Measurements from ENCODE around the gene FAM210B. TPM values are rescaled to one million over a fixed set of nuclear protein-coding genes. Genes with fewer than 3 reads are reported as not detected.

The FAM210B gene
- total RNA-seq, 2 donors from 2014 or later = 11.5 to 26.2 TPM

DNA sequence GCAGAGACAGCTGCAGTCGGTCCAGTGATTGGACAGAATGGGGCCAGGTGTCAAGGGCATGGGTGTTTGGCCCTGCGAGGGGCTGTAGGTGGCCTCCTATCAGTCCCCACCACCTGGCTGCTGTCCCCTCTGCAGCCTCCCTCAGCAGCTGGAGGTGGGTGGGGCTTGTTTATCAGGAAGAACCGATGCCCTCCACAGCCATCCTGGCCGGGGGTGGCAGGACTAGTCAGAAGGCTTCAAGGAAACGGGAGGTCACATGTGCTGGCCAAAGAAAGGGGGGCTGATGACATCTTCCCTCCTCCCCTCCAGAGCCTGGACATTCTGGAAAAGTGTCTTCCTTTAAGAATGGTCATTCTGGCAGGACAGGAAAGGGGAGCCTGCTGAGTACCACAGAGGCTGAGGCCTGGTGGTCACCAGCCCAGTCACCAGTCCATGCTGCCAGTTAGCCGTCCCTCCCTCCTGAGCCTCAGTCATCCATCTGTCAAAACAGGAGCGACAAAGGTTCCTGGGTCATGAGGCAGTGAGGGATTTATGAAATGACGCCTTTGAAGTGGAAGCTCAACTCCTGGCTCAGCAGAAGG is 4.1 kb downstream of the FAM210B start:
- intact Hi-C loops (cut with DNase I) = no loop called here
- Histone ChIP-seq H3K27ac (no peak overlapping the region), H3K4me3 (no peak overlapping the region), H3K4me1 (peaks cover 15% of the 10 kb centered on the region), H3K36me3 (replicated peaks in 1 of 2; ENCODE audit: insufficient read depth in 1 of 2, low read depth in 2 of 2) (peaks cover 0 to 9% of the 10 kb centered on the region in 2 donors), H3K9me3 (no peaks in the 10 kb centered on the region), H3K27me3 (no peaks in the 10 kb centered on the region)
- DNase-seq (no peak), ATAC-seq (no peak)
- WGBS, 2 donors = 57 to 78% methylated on average over 5 to 8 of the region's 8 CpGs
- TF ChIP-seq POLR2A (IDR thresholded peaks at IDR 0.05) = no peak
- no peak for TF ChIP-seq CTCF (IDR thresholded peaks at IDR 0.05)

- H3K4me3 ChIP-seq = no peak overlapping the region
- H3K27me3 ChIP-seq = no peaks in the 10 kb centered on the region
- H3K4me1 ChIP-seq = peaks cover 15% of the 10 kb centered on the region
- intact Hi-C loops (cut with DNase I) = no loop called here
- peaks cover 0 to 9% of the 10 kb centered on the region in 2 donors for H3K36me3 ChIP-seq (replicated peaks in 1 of 2; ENCODE audit: insufficient read depth in 1 of 2, low read depth in 2 of 2)
- WGBS, 2 donors = 87 to 95% methylated on average over 6 of the region's 6 CpGs
- DNase-seq (no peak), ATAC-seq (no peak)
- no peak overlapping the region for H3K27ac ChIP-seq
- TF ChIP-seq POLR2A (IDR thresholded peaks at IDR 0.05) = no peak
- TF ChIP-seq CTCF (IDR thresholded peaks at IDR 0.05) = no peak
- no peaks in the 10 kb centered on the region for H3K9me3 ChIP-seq
These were observed 4.7 kb downstream of the FAM210B start for GRCh38 chr20:56363491-56363890.

GRCh38 chr20:56368351-56369134 is 9.8 kb downstream of the FAM210B start:
- Histone ChIP-seq H3K4me3 (no peak overlapping the region), H3K4me1 (no peaks in the 10 kb centered on the region), H3K27ac (no peak overlapping the region), H3K27me3 (no peaks in the 10 kb centered on the region), H3K9me3 (no peaks in the 10 kb centered on the region), H3K36me3 (replicated peaks in 1 of 2; ENCODE audit: insufficient read depth in 1 of 2, low read depth in 2 of 2) (peaks cover 0 to 9% of the 10 kb centered on the region in 2 donors)
- no peak for ATAC-seq
- 77 to 91% methylated on average over 6 of the region's 6 CpGs for WGBS, 2 donors
- no peak for DNase-seq
- intact Hi-C loops (cut with DNase I) = no loop called here
- TF ChIP-seq CTCF (IDR thresholded peaks at IDR 0.05) = no peak
- no peak for TF ChIP-seq POLR2A (IDR thresholded peaks at IDR 0.05)

DNA sequence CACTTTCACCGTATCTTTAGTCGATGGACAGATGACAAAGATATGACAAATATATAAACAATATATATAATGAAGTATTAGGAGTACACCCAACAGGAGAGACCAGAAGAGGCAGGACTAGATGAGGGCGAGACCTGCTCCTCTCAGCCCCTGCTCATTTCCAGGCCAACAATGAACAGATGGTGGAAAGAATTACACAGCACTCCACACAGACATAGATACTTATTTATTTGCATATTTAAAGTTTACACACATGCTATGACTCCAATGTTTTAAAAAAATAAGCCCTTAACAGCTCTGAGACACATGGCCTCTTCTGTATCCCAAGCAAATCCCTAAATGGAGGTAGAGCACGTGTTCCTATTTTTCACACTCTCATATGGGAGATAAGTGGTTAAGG is 10.4 kb downstream of the FAM210B start:
- peaks cover 0 to 9% of the 10 kb centered on the region in 2 donors for H3K36me3 ChIP-seq (replicated peaks in 1 of 2; ENCODE audit: insufficient read depth in 1 of 2, low read depth in 2 of 2)

More for the DNA sequence above, 10.4 kb downstream of the FAM210B start:
- 86 to 88% methylated on average over 4 of the region's 4 CpGs for WGBS, 2 donors
- DNase-seq = no peak
- no peak for ATAC-seq
- Histone ChIP-seq H3K9me3 (no peaks in the 10 kb centered on the region), H3K27ac (no peak overlapping the region), H3K4me3 (no peak overlapping the region), H3K27me3 (no peaks in the 10 kb centered on the region), H3K4me1 (no peaks in the 10 kb centered on the region)
- no peak for TF ChIP-seq POLR2A (IDR thresholded peaks at IDR 0.05)
- no peak for TF ChIP-seq CTCF (IDR thresholded peaks at IDR 0.05)
- intact Hi-C loops (cut with DNase I) = no loop called here
